Adipocyte (in vitro differentiated cells): ENCODE data around the gene AGTRAP.

Source experiments
- DNase-seq: peaks from one replicate; pipeline ENCODE4 v3.0.0-alpha.2; 2015; ENCODE audit warnings: low read depth
- H3K27me3 ChIP-seq: replicated peaks from 2 replicates; pipeline ENCODE4 v1.7.0; 2013; ENCODE audit warnings: mild to moderate bottlenecking, low read length, moderate library complexity; ENCODE audit not compliant: control insufficient read depth, insufficient read depth
- H3K36me3 ChIP-seq: 2 replicates; pipeline ENCODE4 v1.7.0; 2013; ENCODE audit warnings: low read length, mild to moderate bottlenecking, moderate library complexity; ENCODE audit not compliant: control insufficient read depth, insufficient read depth, severe bottlenecking
- H3K4me1 ChIP-seq: 2 replicates; pipeline ENCODE4 v1.7.0; 2013; ENCODE audit warnings: mild to moderate bottlenecking, low read length, moderate library complexity; ENCODE audit not compliant: control insufficient read depth, insufficient read depth
- H3K4me3 ChIP-seq: 2 replicates; pipeline ENCODE4 v1.7.0; 2013; ENCODE audit warnings: mild to moderate bottlenecking, low read length, moderate library complexity
- H3K9ac ChIP-seq: 2 replicates; pipeline ENCODE4 v1.7.0; 2013; ENCODE audit warnings: mild to moderate bottlenecking, low read length, moderate library complexity
- H3K9me3 ChIP-seq: 2 replicates; pipeline ENCODE4 v1.7.0; 2013; ENCODE audit warnings: mild to moderate bottlenecking, low read length, moderate library complexity; ENCODE audit not compliant: control insufficient read depth

Gene AGTRAP

DNA sequence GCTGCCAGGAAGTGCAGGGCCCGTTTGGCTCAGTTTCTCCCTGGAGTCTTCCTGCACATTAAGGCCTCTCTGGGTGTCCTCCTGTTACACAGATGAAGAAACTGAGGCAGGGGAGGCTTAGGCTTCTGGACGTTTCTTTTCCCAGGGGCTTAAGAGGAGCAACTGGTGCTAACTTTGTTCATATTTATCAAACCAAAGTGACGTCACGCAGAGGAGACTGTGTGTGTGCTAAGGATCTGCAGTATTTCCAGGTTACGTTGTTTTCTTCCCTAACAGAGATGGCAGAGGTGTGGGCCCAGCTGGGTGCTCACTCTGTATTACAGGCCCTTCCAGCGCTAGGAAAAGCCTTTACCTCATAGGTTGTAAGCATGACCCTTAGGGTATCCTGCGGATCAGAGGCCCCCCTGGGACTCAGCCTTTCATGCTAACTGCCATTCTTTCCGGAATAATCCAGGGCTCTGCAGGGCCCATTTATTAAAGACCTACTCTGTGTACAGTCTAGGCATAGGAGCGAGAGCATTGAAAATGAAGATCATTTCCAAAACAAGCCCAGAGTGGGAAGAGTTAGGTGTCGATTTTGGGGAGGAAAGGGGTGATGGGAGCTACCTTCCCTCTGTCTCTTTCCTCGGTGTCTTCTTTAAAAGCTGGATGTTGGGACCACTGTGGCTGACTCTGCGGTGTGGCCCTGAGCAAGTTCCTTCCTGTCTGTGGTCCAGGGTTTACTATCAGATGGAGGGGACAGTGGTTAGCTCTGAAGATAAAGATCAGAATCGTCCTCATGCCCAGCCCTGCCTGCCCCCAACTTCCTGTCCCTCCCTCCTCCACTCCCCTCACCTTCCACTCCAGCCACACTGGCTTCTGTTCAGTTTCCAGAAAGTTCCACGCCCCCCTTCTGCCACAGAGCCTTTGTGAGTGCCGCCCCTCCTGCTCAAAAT, 4.6 kb downstream of the AGTRAP start:
- Histone ChIP-seq H3K9ac (no peak overlapping the region), H3K27me3 (no peaks in the 10 kb centered on the region), H3K4me1 (peaks cover 17% of the 10 kb centered on the region), H3K36me3 (no peaks in the 10 kb centered on the region), H3K4me3 (no peak overlapping the region), H3K9me3 (no peaks in the 10 kb centered on the region)
- no peak for DNase-seq

DNA sequence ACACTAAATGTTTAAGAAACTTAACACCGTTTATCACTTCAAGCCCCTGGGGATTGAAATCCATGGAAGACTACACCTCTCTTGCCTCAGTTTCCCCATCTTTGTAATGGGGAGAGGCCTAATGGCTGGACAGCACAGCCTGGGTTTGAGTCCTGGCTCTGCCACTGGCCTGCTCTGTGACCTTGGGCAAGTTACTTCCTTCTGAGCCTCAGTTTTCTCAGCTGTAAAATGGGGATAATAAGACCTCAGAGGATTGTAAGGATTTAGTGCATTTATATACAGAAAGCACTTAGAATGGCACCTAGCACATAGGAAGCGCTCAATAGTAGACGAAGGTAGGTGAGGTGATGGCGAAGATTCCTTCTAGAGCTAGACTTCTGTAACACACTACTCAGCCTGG, 5.5 kb downstream of the AGTRAP start:
- no peak overlapping the region for H3K9ac ChIP-seq
- peaks cover 14% of the 10 kb centered on the region for H3K4me1 ChIP-seq
- H3K27me3 ChIP-seq, result no peaks in the 10 kb centered on the region
- DNase-seq, result no peak
- no peaks in the 10 kb centered on the region for H3K9me3 ChIP-seq
- no peak overlapping the region for H3K4me3 ChIP-seq
- H3K36me3 ChIP-seq, result peaks cover 5% of the 10 kb centered on the region

DNA sequence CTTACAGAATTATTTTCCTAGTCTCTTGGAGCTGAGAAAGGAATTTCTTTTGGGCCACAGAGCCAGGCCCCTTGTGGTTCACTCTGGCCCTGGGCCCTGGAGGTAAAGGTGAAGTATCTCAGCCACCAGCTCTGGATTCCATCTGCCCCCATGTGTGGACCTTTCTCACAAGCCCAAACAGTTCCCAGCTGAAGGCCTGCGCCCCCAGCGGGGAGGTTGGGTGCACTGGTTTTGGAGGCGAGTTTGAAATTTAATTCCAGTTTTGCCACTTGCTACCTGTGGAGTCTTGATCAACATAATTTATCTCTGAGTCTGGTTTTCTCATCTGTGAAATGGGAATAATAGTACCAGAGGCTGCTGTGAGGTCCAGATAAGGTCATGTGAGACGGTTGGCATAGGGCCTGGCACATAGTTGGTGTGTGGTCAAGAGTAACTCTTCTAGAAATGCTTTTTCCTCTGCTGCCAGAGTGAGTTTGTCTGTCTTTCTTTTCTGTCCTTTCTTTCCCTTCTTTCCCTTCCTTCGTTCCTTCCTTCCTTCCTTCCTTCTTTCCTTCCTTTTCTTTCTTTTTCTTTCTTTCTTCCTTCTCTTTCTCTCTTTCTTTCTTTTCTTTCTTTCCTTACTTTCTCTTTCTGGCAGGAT, 6.1 kb downstream of the AGTRAP start:
- Histone ChIP-seq H3K4me3 (no peak overlapping the region), H3K4me1 (peaks cover 12% of the 10 kb centered on the region), H3K27me3 (no peaks in the 10 kb centered on the region), H3K9ac (no peak overlapping the region), H3K9me3 (no peaks in the 10 kb centered on the region), H3K36me3 (peaks cover 8% of the 10 kb centered on the region)
- DNase-seq, result no peak

- DNase-seq, result no peak
- H3K9me3 ChIP-seq, result no peaks in the 10 kb centered on the region
- H3K4me1 ChIP-seq, result peaks cover 5% of the 10 kb centered on the region
- peaks cover 24% of the 10 kb centered on the region for H3K36me3 ChIP-seq
- H3K4me3 ChIP-seq, result no peak overlapping the region
- no peaks in the 10 kb centered on the region for H3K27me3 ChIP-seq
- no peak overlapping the region for H3K9ac ChIP-seq
Observed at GRCh38 chr1:11744287-11744686, 8.4 kb downstream of the AGTRAP start.

- DNase-seq, result no peak
- no peak overlapping the region for H3K4me3 ChIP-seq
- H3K27me3 ChIP-seq, result no peaks in the 10 kb centered on the region
- H3K4me1 ChIP-seq, result peaks cover 5% of the 10 kb centered on the region
- no peak overlapping the region for H3K9ac ChIP-seq
- H3K9me3 ChIP-seq, result no peaks in the 10 kb centered on the region
- H3K36me3 ChIP-seq, result peaks cover 39% of the 10 kb centered on the region
Observed at GRCh38 chr1:11746092-11746491, 10.2 kb downstream of the AGTRAP start.

- DNase-seq, result no peak
- H3K4me1 ChIP-seq, result peaks cover 5% of the 10 kb centered on the region
- no peaks in the 10 kb centered on the region for H3K9me3 ChIP-seq
- peaks cover 41% of the 10 kb centered on the region for H3K36me3 ChIP-seq
- H3K9ac ChIP-seq, result no peak overlapping the region
- H3K4me3 ChIP-seq, result no peak overlapping the region
- H3K27me3 ChIP-seq, result no peaks in the 10 kb centered on the region
Observed at GRCh38 chr1:11746795-11747487, 11.0 kb downstream of the AGTRAP start.

GRCh38 chr1:11748294-11749202, 12.6 kb downstream of the AGTRAP start:
- Histone ChIP-seq H3K4me1 (no peaks in the 10 kb centered on the region), H3K9ac (no peak overlapping the region), H3K36me3 (peaks cover 41% of the 10 kb centered on the region), H3K9me3 (no peaks in the 10 kb centered on the region), H3K4me3 (no peak overlapping the region), H3K27me3 (no peaks in the 10 kb centered on the region)
- no peak for DNase-seq

- Histone ChIP-seq H3K4me1 (no peaks in the 10 kb centered on the region), H3K4me3 (no peak overlapping the region), H3K9ac (no peak overlapping the region), H3K9me3 (no peaks in the 10 kb centered on the region), H3K36me3 (peaks cover 41% of the 10 kb centered on the region), H3K27me3 (peaks cover 5% of the 10 kb centered on the region)
- peak; percentile 8 for DNase-seq
Observed at GRCh38 chr1:11749203-11749689, 13.3 kb downstream of the AGTRAP start.

DNA sequence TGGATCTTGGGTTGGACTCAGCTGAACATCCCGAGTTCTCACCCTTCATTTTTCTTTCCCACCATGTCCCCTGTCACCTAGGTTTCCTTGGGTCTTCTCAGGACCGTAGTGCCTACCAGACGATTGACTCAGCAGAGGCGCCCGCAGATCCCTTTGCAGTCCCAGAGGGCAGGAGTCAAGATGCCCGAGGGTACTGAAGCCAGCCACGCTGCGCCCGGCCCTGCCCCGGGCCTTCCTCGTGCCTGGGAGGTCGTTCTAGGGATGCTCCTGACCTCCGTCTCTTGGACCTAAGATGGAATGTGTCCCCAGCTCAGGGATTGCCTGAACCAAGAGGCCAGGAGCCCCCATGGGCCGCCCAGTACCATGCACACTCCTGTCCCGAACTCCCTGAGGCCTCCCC, 14.1 kb downstream of the AGTRAP start:
- Histone ChIP-seq H3K36me3 (peaks cover 41% of the 10 kb centered on the region), H3K4me1 (no peaks in the 10 kb centered on the region), H3K9ac (no peak overlapping the region), H3K4me3 (no peak overlapping the region), H3K27me3 (peaks cover 8% of the 10 kb centered on the region), H3K9me3 (no peaks in the 10 kb centered on the region)
- DNase-seq, result no peak

DNA sequence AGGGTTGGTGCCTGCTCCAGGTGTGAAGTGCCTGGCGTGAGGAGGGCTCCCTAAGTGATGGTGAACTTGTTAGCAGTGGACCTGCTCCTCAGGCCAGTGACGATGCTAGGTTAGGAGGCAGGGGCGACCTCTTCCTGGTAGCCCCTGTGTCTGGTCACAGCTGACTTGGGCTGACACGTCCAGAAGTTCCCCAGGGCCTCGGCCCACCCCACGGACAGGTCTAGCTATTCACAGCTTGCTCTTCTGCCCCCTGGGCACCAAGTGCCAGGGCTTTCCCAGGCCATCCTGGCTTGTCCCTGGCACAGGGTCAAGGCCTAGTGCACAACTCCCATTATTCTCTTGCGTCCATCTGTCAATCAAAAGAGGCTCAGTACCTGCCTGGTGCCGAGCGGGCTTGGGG, 15.2 kb downstream of the AGTRAP start:
- peaks cover 38% of the 10 kb centered on the region for H3K36me3 ChIP-seq
- H3K4me1 ChIP-seq, result no peaks in the 10 kb centered on the region
- no peaks in the 10 kb centered on the region for H3K9me3 ChIP-seq
- H3K27me3 ChIP-seq, result peaks cover 11% of the 10 kb centered on the region
- H3K9ac ChIP-seq, result no peak overlapping the region
- H3K4me3 ChIP-seq, result no peak overlapping the region
- DNase-seq, result no peak
